Midbrain (tissue), 1 donor: ENCODE measurements around the gene C5orf47.
"Not testable (repeated sequence)": the region's sequence is repeated elsewhere in the genome, so short reads cannot be mapped to it uniquely, and the experiment has no call there.

Experiments
- DNase-seq: peaks from one replicate; lab custom pipeline; 2025; lab: John Stamatoyannopoulos, UW

Gene C5orf47

DNA sequence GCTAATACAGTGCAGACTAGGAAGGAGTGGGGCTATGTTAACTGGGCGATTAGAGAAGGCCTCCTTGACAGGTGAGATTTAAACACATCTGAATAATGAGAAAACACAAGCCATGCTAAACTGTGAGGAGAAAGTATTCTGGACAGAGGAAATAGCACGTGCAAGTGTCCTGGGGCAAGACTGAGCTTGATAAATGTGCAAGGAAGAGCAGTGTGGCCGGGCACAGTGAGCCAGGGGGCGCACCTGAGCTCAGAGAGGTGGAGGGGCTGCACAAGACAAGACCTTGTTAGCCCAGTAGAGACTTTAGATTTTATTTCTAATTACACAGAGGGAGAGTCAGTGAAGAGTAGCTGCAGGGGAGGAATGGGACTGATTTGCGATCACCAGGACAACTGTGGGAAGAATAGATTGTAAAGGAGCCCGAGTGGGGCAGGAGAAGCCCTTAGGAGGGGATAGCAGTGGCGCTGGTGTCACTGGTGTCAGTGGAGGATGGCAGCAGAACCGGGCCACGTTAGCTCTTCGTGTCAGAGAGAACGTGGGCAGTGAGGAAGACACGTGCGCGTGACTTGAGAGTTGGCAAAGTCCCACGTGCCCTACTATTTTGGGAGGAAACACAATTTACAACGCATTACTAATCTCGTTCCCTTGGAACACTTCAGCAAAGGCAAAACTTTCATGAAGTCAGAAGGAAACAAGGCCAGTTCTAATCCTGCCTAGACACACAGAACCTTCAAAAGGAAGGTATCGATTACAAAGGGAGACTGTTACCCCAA is 17.9 kb upstream of the C5orf47 start:
- DNase-seq, result no peak

DNA sequence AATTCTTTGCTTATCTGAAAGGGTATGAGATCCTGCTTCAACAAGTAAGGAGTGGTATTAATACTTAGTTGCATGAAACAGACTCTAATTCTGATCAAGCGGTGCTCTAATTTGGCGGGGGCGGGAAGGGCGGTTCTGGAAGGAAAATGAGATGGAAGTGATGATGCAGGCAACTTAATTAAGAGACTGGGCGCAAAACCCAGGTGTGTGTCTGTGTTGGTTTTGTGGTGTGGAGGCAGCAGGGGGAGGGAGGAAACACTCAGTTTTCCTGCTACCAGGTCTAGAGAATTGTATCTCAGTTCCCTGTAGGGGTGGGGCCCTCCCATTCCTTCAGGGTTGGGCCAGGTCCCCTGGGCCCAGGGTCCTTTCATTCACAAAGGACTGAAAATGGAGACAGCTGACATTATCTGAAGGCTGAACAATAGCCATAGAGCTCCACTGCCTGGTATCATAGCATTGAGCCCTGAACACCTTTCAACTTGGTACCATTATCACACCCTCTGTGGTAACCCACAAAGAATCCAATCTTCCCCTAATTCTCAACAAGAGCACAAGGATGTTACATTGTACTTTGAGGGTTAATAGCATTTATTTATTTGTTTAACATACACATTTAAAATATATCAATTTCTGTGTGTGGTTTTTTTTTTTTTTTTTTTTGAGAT is 17.2 kb upstream of the C5orf47 start:
- no peak for DNase-seq

DNA sequence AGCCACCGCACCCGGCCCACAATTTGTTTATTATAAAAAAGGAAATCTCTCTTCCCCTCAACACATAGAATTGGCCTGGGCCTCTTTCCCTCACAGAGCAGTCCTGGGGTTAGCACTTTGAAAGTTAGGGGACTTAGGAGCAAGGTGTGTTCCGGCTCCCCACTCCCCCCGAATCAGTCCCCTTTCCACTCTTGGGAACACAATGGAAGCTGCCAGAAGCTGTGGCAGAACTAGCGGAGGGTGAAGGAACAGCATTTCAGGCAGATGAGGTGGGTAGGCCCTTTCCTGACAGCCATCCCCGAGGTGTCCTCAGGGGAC is 16.4 kb upstream of the C5orf47 start:
- no peak for DNase-seq

DNA sequence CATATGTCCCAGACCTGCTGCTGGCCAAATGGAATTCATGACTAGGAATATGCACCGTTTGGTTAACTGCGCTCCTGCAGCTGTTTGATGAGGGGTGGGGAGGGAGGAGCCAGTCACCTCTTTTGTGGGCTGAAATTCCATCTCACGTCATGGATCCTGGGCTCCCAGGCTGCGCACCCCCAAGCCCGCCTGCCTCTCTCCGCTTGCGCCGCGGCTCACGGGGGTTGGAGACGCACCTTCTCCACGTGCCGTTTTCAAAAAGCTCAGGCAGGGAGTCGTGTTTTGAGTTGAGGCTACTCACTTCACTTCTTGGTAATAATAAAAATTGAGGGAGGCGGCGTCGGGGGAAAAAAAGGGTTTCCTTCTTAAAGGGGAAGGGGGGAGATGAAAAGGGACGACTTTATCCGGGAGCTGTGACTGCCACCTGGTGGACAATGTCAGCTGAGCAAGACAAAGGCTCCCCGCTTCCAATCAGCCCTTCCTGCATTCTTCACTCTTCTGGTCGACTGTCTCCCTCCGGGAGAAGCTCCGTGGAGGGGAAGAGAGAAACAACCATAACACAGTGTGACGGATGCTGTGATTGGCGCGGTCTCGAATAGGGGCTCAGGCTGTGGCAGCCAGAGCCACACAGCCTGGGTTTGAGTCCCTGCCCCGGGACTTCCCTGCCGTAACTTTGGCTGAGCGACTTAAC is 15.9 kb upstream of the C5orf47 start:
- peak; percentile 89 for DNase-seq

DNA sequence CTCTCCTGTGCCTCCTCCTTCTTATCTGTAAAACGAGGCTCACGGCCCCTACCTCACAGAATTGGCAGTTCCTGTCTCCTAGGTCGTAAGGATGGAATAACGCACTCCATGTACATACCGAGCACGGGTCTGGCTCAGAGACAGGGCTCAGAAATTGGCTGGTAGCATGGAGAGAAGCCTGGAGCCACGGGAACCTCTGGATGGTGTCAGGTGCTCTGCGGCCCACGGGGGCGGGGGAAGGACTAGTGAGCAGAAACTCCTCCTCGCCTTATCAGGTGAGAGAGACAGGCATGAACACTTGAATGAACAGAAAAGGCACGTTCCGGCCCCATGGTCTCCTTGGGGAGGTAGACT is 15.4 kb upstream of the C5orf47 start:
- DNase-seq, result no peak

DNA sequence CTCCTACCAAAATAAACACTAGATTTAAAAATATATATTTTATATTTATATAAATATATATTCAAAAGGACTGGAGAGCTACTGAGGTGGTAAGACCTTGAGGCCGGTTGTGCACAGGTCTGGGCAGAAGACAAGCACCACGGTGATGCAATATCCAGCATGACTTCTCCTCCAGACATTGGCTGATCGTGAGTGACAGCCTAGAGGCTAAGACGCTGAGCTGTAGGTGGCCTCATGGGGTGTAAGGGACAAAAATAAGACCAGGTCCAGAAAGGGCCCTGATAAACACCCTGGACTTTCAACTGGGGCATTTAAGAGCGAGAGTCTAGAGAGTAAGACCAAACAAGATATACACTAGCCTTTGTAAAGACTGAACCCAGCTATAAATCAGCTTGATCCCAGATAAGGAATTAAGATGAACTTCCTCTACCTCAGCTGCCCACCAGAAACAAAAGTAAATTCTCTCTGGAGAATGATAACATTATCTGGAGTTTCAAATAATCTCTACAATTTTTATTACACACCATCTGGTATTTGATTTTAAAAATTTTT is 14.2 kb upstream of the C5orf47 start:
- no peak for DNase-seq

DNA sequence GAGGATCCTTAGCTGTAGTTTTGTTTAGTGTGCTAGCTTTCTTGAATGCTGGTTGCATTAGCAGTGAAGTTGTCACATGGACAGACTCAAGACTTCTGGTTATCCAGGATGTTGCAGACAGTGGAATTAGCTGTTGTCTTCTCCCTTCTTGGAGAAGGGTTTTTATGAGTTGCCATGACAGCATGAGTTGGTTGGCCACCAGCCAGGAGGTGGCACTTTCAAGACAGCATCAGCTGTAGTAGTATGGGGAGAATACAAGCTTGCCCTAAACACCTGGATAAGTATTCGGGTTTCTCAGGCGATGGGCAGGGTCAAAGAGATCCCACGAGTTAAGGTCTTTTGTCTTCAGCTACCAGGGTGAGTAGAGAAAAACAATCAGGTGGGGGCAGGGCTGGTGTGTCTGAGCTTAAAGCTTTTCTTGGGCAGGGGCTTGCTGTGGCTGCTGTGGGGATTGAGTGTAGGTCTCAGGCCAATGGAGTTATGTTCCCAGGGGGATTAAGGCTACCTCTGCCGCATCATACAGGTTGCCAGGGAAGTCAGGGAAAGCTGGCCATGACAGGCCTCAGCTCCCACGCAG is 7.7 kb upstream of the C5orf47 start:
- no peak for DNase-seq

DNA sequence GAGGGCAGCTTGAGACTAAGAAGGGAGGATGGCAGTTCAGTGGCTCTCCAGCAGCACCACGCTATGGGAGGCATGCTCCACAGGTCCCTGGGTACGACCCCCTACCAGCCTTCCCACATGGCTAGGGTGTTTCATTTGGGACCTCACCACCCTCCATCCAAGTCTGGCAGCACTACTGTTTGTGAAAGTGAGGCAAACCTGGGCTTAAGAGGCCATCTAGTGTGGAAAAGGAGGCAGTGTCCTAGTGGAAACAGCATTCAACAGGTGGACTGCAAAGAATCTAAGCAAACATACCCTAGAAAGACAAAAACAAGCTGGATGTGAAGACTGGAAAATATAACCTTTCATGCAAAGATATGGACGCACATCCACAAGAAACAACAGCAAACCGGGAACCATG is 4.8 kb upstream of the C5orf47 start:
- no peak for DNase-seq

DNA sequence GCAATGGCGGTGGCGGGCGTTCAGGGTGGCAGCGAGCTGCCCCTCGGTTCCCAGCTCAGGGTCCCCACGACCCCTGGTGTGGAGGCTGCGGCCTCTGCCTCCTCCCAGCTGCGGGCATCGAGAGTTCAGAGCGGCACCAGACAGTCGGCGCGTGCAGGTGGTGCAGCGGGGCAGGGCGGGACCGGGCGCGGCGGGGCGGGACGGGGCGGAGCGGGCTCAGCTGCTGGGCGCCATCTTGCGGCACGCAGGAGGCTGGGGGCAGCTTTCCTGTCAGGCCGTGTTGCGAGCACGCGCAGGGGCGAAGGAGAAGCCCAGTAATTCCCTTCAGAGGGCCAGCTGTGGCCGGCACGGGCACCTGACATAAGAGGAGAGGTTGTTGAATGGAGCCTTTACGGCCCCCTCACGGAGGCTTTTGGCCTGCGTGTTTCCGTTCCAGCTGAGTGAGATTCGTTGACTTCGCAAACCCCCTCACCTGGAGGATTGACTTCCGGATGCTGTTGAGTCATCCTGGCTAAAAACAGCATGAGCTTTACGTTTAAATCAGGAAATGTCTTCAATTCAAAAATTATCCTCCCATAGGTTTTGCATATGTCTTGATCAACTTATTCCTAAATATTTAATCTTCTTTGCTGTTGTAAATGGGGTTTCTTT is 587 bp downstream of the C5orf47 start:
- no peak for DNase-seq

DNA sequence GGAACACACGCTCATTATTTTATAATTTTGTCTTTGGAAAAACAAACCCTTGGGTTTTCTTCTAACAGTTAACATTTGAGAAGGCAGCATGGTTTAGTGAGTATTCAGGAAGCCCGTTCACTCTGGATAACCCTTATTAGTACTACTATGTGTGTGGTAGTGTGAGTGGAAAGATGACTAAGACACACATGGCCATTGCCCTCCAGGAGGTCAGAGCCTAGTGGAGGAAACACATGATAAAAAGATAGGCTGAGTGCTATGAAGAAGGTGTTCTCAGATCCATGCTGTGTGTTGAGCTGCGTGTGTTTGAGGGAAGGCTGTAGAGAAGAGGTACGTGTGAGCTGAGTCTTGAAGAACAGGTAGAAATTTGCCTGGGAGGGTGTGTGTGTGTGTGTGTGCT is 8.4 kb downstream of the C5orf47 start:
- DNase-seq, result no peak

DNA sequence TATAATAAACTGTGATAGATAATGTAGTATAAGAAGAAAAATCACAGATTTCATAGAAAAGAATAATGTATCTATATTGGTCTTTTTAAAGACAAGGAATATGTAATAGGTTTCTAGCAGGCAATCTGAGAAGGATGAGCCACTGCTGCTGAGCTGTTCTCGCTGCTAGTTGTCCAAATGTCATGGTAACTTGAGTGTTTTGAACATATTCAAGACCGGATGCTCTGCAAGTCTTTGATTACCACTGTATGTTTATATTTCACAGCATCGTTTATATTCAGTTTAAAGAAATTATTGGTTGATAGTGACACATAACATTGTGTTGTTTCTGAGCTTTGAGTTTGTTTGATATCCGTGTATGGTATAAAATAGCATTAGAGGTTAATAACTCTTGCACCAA is 9.6 kb downstream of the C5orf47 start:
- no peak for DNase-seq

DNA sequence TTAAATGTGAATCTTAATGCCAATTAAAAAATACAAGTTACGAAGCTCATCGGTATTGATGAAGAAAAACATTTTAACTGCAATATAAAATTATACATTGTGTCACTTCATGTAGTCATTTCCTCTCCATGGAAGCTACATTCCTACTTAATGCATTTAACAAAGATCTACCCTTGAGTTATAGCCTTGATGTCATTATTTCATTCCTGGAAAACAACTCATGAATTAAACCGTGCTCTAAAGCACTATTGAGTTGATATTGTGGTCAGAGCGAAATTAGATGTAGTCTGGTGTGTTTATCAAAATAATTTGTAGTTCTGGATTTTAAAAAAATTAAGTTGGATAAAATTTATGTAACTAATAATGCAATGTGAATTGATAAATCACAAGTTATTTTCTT is 11.1 kb downstream of the C5orf47 start:
- DNase-seq, result no peak

DNA sequence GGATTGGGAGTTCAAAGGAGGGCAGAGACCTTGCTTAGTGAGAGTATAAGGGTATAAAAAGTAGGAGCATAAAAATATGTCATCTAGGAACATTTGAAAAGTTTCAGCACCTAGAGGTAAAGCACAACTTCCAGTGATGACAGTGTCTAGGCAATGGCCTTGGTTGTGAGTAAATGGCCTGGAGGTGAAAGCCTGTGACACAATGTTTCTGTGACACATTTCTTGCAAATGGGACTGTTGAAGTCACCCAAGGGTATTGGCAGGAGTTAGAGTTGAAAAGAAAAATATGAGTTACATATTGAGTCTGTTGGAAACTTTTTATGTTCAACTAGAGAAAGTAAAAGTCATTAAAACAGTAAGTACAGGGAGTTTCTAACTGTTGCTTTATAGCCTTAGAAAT is 14.8 kb downstream of the C5orf47 start:
- DNase-seq, result no peak

DNA sequence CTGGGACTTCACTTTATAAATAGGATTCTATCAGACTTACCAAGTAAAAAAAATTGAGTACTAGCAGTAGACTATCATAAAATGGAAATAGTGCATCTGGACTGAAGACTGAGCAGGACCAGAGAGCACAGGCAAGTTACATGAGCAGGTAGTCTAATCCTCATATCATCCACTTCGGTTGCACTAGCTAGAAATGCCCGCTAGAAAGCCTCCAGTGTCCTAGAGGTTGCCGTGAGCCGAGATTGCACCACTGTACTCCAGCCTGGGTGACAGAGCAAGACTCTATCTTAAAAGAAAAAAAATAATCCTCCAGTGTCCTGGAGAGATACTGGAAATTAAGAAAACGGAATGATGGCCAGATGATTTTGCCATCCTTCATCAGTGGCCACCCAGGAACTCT is 20.0 kb downstream of the C5orf47 start:
- DNase-seq, result no peak

DNA sequence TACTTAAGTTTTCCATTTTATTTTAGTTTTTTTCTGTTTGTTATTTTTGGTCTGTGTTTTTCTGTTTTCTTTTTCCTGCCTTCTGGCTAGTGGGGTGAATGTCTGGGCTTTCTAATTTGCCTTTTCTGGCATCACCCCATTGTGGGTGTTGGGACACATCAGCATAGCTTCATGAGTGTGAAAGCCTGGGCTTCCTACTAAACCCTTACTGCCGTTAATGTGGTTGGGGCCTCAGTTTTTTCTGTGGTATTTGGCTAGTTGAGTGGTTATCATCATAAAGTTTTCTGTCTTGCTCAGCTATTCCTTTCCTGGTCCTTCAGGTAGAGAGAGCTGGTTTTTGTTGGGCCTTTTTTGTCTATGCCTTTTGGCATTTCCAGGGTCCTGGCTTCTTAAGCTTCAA is 21.4 kb downstream of the C5orf47 start:
- no peak for DNase-seq

DNA sequence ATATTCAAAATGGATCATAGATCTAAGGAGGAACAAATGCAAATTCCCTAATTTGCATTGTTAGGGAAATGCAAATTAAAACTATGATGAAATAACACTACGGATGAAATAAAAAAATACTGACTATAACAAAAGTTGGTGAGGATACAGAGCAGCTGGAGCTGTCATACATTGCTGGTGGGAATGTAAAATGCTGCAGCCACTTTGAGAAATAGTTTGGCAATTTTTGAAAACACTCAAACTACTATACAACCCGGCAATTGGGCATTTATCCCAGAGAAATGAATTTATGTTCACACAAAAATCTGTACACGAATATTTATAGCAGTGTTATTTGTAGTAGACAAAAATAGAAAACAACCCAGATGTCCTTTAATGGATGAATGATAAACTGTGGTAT is 22.5 kb downstream of the C5orf47 start:
- no peak for DNase-seq

DNA sequence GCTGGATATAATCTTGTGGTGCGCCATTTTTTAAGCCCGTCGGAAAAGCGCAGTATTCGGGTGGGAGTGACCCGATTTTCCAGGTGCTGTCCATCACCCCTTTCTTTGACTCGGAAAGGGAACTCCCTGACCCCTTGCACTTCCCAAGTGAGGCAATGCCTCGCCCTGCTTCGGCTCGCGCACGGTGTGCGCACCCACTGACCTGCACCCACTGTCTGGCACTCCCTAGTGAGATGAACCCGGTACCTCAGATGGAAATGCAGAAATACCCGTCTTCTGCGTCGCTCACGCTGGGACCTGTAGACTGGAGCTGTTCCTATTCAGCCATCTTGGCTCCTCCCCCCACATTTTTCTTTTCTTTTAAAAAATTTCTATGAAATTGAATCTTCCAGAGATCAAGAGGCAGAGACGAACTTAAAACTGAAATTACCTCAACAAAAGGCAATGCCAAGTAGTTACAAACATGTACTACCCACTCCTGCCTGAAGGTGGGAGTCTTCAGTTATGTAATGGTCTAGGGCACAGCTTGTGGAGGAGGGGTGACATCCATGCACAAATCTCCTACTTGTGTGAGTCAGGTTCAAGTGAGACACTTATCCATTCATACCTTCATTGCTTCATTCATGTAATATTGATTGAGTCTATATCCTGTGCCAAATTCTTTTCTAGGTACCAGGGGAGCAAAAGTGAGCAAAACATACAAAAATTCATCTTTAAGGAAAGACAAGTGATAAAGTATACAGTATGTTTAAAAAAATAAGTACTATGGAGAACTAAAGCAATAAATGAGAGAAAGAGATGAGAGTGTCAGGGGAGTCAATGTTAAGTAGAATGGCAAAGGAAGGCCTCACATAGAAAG is 31.3 kb downstream of the C5orf47 start:
- DNase-seq, result not testable (repeated sequence)

DNA sequence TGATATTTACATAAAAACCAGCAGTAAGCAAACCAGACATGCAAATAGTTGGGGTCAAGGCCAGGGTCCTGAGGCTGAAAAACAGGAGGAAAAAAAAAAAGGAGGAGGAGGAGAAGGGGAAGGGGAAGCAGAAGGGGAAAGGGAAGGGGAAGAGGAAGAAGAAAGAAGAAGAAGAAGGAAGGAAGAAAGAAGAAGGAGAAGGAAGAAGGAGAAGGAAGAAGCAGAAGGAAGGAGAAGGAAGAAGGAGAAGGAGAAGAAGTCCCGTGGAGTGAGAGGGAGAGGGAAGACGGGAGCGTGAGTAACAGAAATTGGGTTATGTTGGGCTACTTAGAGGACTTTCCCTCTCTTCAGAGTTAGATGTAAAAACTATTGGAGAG is 31.9 kb downstream of the C5orf47 start:
- DNase-seq, result no peak

DNA sequence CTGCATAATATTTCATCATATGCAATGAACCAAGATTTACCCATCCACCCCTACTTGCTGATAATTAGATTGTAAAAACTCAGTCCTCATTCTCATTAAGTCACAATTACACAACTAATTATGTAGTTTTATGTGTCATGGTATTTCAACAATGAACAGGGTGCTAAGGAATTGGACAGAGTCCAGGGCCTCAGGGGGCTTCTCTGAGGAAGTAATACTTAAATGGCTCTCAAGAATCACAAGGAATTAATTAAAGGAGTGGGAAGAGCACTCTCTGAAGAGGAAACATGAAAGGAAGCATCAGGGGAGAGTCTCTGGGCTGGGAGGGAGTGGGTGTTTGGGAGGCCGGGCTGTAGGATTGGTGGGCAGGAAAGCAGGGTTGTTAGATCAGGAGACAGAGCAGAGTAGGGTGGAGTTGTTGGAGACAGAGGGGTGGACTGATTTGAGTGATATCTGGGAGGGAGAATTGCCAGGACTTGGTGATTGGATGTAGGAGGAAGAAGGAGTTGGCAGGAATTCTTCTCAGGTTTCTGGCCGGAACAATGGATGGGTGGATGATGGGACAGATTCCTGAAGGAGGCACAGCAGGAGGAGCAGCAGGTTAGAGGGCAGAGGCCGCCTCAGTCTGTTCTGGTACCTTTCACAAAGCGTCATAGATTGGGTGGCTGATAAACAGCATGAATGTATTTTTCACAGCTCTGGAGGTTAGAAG is 33.6 kb downstream of the C5orf47 start:
- DNase-seq, result no peak

DNA sequence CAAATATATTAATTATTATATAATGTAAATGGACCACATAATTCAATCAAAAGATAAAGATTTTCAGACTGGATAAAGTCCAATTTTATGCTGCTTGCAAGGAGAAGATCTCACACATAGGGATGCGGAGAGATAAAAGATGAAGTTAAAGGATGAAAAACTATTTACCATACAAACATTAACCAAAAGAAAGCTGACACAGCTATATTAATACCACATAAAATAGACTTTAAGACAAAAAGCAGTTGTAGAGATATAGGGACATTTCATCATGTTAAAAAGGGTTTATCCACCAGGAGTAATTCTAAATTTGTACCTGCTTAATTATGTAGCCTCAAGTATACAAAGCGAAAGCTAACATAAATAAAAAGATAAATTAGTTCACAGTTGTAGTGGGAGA is 41.3 kb downstream of the C5orf47 start:
- DNase-seq, result no peak
